Ishikawa (cell line): Measurements from ENCODE around the gene PARVB.

ENCODE experiments used
- CEBPB ChIP-seq: IDR thresholded peaks from 2 replicates; pipeline ENCODE4 v1.6.1; 2012
- CREB1 ChIP-seq: IDR thresholded peaks from 2 replicates; pipeline ENCODE4 v1.6.1; 2012; ENCODE audit warnings: low read depth
- EGR1 ChIP-seq: IDR thresholded peaks from 2 replicates; pipeline ENCODE4 v1.6.1; 2012
- EP300 ChIP-seq: IDR thresholded peaks from 2 replicates; pipeline ENCODE4 v1.6.1; 2012; ENCODE audit warnings: borderline replicate concordance
- FOXM1 ChIP-seq: IDR thresholded peaks from 2 replicates; pipeline ENCODE4 v1.6.1; 2012; ENCODE audit warnings: low read depth, borderline replicate concordance
- NFIC ChIP-seq: IDR thresholded peaks from 2 replicates; pipeline ENCODE4 v1.6.1; 2012
- RAD21 ChIP-seq: IDR thresholded peaks from 2 replicates; pipeline ENCODE4 v1.6.1; 2012; ENCODE audit warnings: low read depth
- TAF1 ChIP-seq: IDR thresholded peaks from 2 replicates; pipeline ENCODE4 v1.6.1; 2012; ENCODE audit warnings: low read depth, mild to moderate bottlenecking
- TCF12 ChIP-seq: IDR thresholded peaks from 2 replicates; pipeline ENCODE4 v1.6.1; 2012; ENCODE audit warnings: low read depth
- TEAD4 ChIP-seq: IDR thresholded peaks from 2 replicates; pipeline ENCODE4 v1.6.1; 2012
- YY1 ChIP-seq: IDR thresholded peaks from 2 replicates; pipeline ENCODE4 v1.6.1; 2012; ENCODE audit warnings: low read depth
- ZBTB7A ChIP-seq: IDR thresholded peaks from 2 replicates; pipeline ENCODE4 v1.6.1; 2012; ENCODE audit warnings: low read depth
- TF ChIP-seq, protein P1 (sequence below): IDR thresholded peaks from 2 replicates; pipeline ENCODE4 v1.6.1; 2012
- TF ChIP-seq, protein P2 (sequence below): IDR thresholded peaks from 2 replicates; pipeline ENCODE4 v1.6.1; 2012; ENCODE audit warnings: low read depth, mild to moderate bottlenecking
- TF ChIP-seq, protein P3 (sequence below): IDR thresholded peaks from 2 replicates; pipeline ENCODE4 v1.6.1; 2012

PARVB gene

DNA sequence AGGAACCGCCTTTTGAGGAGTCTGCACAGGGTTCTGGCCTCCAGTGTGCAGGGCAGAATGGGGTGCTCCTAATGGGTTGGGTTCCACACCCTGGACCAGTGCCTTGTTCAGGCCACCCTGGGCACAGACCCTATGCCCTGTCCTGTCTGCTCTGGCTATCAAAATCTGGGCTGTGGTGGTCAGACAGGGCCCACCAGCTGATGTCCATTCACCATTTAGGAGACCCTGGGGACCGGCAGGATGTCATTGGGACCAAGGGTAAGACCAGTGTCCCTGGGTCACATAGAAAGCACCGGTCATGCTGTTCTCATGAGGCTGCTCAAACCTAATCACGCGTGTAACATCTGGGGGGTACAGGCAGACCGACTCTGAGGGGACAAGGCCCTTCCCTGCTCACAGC lies 194.0 kb downstream of the PARVB start:
- TF ChIP-seq RAD21 (no peak), EGR1 (no peak), FOXM1 (no peak), NFIC (no peak), ZBTB7A (no peak), EP300 (no peak), YY1 (no peak), CREB1 (no peak), TEAD4 (no peak), CEBPB (no peak), TAF1 (no peak), TCF12 (no peak)
- TF ChIP-seq, protein P1, sequence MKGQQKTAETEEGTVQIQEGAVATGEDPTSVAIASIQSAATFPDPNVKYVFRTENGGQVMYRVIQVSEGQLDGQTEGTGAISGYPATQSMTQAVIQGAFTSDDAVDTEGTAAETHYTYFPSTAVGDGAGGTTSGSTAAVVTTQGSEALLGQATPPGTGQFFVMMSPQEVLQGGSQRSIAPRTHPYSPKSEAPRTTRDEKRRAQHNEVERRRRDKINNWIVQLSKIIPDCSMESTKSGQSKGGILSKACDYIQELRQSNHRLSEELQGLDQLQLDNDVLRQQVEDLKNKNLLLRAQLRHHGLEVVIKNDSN, result no peak
- TF ChIP-seq, protein P2, sequence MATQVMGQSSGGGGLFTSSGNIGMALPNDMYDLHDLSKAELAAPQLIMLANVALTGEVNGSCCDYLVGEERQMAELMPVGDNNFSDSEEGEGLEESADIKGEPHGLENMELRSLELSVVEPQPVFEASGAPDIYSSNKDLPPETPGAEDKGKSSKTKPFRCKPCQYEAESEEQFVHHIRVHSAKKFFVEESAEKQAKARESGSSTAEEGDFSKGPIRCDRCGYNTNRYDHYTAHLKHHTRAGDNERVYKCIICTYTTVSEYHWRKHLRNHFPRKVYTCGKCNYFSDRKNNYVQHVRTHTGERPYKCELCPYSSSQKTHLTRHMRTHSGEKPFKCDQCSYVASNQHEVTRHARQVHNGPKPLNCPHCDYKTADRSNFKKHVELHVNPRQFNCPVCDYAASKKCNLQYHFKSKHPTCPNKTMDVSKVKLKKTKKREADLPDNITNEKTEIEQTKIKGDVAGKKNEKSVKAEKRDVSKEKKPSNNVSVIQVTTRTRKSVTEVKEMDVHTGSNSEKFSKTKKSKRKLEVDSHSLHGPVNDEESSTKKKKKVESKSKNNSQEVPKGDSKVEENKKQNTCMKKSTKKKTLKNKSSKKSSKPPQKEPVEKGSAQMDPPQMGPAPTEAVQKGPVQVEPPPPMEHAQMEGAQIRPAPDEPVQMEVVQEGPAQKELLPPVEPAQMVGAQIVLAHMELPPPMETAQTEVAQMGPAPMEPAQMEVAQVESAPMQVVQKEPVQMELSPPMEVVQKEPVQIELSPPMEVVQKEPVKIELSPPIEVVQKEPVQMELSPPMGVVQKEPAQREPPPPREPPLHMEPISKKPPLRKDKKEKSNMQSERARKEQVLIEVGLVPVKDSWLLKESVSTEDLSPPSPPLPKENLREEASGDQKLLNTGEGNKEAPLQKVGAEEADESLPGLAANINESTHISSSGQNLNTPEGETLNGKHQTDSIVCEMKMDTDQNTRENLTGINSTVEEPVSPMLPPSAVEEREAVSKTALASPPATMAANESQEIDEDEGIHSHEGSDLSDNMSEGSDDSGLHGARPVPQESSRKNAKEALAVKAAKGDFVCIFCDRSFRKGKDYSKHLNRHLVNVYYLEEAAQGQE, result no peak
- TF ChIP-seq, protein P3, sequence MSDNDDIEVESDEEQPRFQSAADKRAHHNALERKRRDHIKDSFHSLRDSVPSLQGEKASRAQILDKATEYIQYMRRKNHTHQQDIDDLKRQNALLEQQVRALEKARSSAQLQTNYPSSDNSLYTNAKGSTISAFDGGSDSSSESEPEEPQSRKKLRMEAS, result no peak

DNA sequence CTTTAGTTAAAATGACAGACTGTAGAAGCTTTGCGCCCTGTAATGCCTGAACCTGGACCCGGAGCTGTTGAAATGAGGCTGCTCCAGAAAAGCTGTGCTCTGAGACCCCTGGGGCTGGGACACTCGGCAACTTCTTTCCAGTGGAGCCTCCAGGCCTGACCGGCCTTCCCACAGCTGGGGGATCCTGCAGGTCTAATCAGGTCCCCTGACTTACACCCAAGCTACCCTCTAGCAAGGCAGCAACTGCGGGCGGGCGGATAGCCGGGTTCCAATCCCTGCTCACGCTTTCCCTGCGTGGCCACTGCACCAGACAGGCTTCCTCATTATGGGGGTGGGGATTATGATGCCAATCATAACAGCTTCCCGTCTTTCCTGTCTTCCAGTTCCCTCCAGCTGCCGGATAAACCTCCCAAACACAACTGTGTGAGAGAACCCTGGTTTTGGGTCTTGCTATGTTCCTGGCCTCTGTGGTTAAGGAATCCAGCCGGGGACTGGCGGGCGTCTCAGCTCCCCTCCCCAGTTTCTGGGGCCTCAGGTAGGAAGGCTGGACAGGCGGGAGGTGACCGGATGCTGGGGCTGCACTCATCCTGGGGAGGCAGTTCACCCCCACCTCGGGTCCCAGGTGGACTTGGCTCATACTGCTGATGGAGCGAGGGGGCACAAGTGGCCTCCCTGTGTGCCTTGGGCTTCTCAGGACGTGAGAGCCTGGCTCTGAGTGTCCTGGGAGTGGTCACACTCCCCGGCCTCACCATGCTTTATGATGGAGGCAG lies 195.2 kb downstream of the PARVB start:
- TF ChIP-seq NFIC, result no peak
- TF ChIP-seq YY1, result no peak
- TF ChIP-seq TAF1, result no peak
- TF ChIP-seq TCF12, result no peak

DNA sequence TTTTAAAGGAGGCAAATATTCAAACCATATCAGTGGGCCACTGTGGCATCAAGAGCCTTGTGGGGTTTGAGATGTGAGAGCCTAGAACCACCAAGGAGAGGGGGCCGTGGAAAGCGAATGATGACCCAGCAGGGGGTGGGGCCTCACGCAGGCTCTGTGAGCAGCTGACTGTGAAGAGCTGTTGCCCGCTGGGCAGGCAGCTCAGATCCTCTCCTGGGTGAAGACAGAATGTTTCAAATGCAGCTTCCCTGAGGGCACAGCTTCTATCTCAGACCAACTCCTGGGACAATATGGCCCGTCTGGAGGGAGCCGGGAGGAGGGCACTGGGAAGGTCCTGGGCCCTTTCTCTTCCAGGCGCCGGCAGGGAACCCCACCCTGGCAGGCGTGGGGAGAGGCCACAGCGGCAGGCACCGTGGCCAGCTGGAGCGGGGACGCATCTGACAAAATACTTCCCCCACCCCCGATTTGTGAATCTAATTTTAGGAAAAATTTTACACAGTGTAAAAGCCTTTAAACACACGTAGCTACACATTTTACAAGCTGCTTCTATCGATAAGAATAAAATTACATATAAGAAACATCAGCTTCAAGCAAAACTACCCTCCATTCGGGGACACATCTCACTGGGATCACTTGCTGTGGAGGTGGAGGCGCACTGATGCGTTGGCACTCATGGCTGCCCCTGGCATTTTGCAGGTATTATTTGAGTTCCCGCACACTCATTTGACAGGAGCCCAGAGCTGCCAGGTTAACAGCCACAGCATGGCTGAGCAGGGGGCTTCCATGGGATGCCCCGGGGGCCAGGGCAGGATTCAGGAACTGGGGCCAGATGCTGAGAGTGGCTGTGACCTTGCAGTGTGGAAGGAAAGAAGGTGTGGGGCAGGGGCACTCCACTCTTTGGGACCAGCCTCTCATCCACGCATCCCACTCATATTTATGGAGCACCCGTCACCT lies 196.9 kb downstream of the PARVB start:
- TF ChIP-seq, protein P2, result no peak
- TF ChIP-seq RAD21, result no peak
- no peak for TF ChIP-seq TAF1
- no peak for TF ChIP-seq FOXM1

DNA sequence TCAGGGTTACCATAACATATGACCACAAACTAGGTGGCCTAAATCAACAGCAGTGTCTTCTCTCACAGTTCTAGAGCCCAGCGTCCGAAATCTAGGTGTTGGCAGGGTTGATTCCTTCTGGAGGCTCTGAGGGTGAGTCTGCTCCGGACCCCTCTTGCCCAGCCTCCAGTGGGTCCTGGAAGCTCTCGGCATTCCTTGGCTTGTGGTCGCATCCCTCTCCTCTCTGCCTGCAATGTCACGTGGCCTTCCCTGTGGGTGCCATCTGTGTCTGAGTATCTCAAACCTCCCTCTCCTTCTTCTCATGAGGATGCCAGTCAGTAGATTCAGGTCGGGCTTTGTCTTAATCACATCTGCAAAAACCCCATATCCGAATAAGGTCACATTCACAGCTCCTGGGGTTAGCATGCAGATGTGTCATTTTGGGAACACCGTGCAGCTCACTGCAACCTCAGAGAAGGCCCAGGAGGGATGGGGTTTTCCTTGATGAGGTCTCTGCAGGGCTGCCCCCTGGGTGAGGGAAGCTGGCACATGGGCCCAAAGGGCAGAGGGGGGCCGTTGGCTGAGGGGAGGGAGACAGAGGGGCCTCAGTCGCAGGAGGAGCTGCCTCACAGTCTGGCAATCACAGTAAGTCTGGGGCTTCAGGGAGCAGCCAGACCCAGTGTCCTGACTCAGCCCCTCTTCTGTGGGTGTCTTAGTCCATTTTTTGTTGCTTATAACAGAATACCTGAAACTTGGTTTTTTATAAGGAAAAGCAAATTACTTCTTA lies 197.8 kb downstream of the PARVB start:
- TF ChIP-seq FOXM1 (no peak), NFIC (no peak), TCF12 (no peak), EGR1 (no peak), CREB1 (no peak), ZBTB7A (no peak), TAF1 (no peak), RAD21 (no peak)
- TF ChIP-seq, protein P3, result no peak
- TF ChIP-seq, protein P2, result no peak
